GM12878 (cell line): ENCODE results near the gene SPRY1. TPM values are rescaled to one million over a fixed set of nuclear protein-coding genes. Genes with fewer than 3 reads are reported as not detected.

Experiments
- EZH2 ChIP-seq: IDR thresholded peaks from 2 replicates; pipeline ENCODE4 v1.6.1; 2012; ENCODE audit warnings: low read depth, mild to moderate bottlenecking, control low read depth, inconsistent platforms, low read length, borderline replicate concordance; ENCODE audit not compliant: control insufficient read depth
- SKIL ChIP-seq: fragments of 450-650 bp; IDR thresholded peaks from 2 replicates; pipeline ENCODE4 v1.6.1; 2017; ENCODE audit warnings: mild to moderate bottlenecking, low read depth, inconsistent platforms; ENCODE audit not compliant: poor library complexity, severe bottlenecking
- USF1 ChIP-seq: IDR thresholded peaks from 2 replicates; pipeline ENCODE4 v1.6.1; 2011; ENCODE audit warnings: borderline replicate concordance, low read depth, mild to moderate bottlenecking, moderate library complexity, mixed read lengths, low read length; ENCODE audit not compliant: insufficient read depth; ENCODE audit errors: extremely low read length
- ZBTB4 ChIP-seq: fragments of 450-650 bp; formaldehyde crosslinking; IDR thresholded peaks from 2 replicates; pipeline ENCODE4 v1.4.0; 2022; ENCODE audit warnings: mild to moderate bottlenecking, moderate library complexity
- polyA plus RNA-seq, 11 experiments: library from polyadenylated mRNA; depleted of rRNA in 4 of 11; unstranded in 6 of 11; stranded (reverse) in 5 of 11; fragments of >200 nt; fragmentation: Nextera tagmentation in 4 of 11; fragmentation: Illumina TruSeq in 1 of 11; extraction: Ambion mirVana in 4 of 11; extraction: Trizol in 1 of 11; gene quantifications; 1 replicate in 1 of 11; 2 replicates in 10 of 11; pipeline versions ENCODE4 v1.2.1 to v1.2.3, GENCODE V29; 2011 to 2016; ENCODE audit warnings: inconsistent platforms in 2 of 11, missing spikeins in 2 of 11, low read depth in 1 of 11
- total RNA-seq, 4 experiments: library from RNA; depleted of rRNA in 3 of 4; stranded (reverse); fragments of >200 nt in 3 of 4; fragmentation: Illumina TruSeq in 1 of 4; extraction: Trizol in 1 of 4; gene quantifications; 2 replicates each; pipeline versions ENCODE4 v1.2.1 to v1.2.3, GENCODE V29; 2013 to 2021
- TF ChIP-seq, protein P1 (sequence below): fragments of 450-650 bp; IDR thresholded peaks from 2 replicates; pipeline ENCODE4 v1.6.1; 2017; ENCODE audit warnings: antibody characterized with exemption, mild to moderate bottlenecking, moderate library complexity

Gene SPRY1
- total and polyA plus RNA-seq, 10 of the 15 experiments (the other 5 are each of a cell fraction or from before 2014, with no cell fraction given), result 0.05 to 5.7 (median 0.23) TPM; not detected in 2

- TF ChIP-seq SKIL (no peak), USF1 (no peak), ZBTB4 (no peak), EZH2 (no peak)
- TF ChIP-seq, protein P1, sequence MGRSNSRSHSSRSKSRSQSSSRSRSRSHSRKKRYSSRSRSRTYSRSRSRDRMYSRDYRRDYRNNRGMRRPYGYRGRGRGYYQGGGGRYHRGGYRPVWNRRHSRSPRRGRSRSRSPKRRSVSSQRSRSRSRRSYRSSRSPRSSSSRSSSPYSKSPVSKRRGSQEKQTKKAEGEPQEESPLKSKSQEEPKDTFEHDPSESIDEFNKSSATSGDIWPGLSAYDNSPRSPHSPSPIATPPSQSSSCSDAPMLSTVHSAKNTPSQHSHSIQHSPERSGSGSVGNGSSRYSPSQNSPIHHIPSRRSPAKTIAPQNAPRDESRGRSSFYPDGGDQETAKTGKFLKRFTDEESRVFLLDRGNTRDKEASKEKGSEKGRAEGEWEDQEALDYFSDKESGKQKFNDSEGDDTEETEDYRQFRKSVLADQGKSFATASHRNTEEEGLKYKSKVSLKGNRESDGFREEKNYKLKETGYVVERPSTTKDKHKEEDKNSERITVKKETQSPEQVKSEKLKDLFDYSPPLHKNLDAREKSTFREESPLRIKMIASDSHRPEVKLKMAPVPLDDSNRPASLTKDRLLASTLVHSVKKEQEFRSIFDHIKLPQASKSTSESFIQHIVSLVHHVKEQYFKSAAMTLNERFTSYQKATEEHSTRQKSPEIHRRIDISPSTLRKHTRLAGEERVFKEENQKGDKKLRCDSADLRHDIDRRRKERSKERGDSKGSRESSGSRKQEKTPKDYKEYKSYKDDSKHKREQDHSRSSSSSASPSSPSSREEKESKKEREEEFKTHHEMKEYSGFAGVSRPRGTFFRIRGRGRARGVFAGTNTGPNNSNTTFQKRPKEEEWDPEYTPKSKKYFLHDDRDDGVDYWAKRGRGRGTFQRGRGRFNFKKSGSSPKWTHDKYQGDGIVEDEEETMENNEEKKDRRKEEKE, result no peak
Observed at GRCh38 chr4:123452616-123453015, 56.0 kb downstream of the SPRY1 start (continued).
